ENCODE results near the gene FIBCD1.

DNA sequence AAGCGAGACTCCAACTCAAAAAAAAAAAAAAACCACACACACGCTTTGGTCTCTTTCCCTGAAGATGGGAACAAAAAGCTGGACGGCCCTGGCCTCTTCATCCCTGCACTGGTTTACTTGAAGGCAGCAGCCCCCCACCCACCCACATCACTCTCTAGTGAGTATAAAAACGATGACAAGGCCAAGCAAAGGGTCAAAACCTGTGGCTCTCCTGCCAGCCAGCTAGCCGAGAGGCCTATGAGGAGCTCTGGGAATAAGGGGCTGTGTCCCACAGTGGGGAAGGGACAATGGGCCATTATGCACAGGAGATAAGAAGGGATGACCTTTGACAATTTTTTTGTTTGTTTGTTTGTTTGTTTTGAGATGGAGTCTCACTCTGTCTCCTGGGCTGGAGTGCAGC is 55.6 kb downstream of the FIBCD1 start:
- no peak for TF ChIP-seq TAF1 (IDR thresholded peaks at IDR 0.05; ENCODE audit: borderline replicate concordance, low read depth, low read length)
- TF ChIP-seq, protein P1, sequence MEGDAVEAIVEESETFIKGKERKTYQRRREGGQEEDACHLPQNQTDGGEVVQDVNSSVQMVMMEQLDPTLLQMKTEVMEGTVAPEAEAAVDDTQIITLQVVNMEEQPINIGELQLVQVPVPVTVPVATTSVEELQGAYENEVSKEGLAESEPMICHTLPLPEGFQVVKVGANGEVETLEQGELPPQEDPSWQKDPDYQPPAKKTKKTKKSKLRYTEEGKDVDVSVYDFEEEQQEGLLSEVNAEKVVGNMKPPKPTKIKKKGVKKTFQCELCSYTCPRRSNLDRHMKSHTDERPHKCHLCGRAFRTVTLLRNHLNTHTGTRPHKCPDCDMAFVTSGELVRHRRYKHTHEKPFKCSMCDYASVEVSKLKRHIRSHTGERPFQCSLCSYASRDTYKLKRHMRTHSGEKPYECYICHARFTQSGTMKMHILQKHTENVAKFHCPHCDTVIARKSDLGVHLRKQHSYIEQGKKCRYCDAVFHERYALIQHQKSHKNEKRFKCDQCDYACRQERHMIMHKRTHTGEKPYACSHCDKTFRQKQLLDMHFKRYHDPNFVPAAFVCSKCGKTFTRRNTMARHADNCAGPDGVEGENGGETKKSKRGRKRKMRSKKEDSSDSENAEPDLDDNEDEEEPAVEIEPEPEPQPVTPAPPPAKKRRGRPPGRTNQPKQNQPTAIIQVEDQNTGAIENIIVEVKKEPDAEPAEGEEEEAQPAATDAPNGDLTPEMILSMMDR (IDR thresholded peaks at IDR 0.05): no peak
- TF ChIP-seq FOXJ3 (CRISPR knock-in tag; IDR thresholded peaks at IDR 0.05): no peak
- TF ChIP-seq RFX5 (IDR thresholded peaks at IDR 0.05; ENCODE audit: low read length): no peak
- TF ChIP-seq, protein P2, sequence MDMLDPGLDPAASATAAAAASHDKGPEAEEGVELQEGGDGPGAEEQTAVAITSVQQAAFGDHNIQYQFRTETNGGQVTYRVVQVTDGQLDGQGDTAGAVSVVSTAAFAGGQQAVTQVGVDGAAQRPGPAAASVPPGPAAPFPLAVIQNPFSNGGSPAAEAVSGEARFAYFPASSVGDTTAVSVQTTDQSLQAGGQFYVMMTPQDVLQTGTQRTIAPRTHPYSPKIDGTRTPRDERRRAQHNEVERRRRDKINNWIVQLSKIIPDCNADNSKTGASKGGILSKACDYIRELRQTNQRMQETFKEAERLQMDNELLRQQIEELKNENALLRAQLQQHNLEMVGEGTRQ (IDR thresholded peaks at IDR 0.05; ENCODE audit: borderline replicate concordance, low read depth, low read length): no peak
- no peak for TF ChIP-seq SIN3A (IDR thresholded peaks at IDR 0.05; ENCODE audit: borderline replicate concordance, low read depth, low read length)
- no peak for TF ChIP-seq EP300 (IDR thresholded peaks at IDR 0.05; ENCODE audit: borderline replicate concordance in 1 of 2, low read depth in 1 of 2, low read length in 1 of 2)
- TF ChIP-seq JUND (IDR thresholded peaks at IDR 0.05): no peak
